ENCODE data around the gene PDK2.

- TF ChIP-seq CTCF (IDR thresholded peaks at IDR 0.05) (no peak), EZH2phosphoT487 (IDR thresholded peaks at IDR 0.05) (no peak), EZH2 (IDR thresholded peaks at IDR 0.05) (no peak)
Observed at GRCh38 chr17:50109207-50109606, 14.1 kb downstream of the PDK2 start.

All from neural progenitor cell (in vitro differentiated cells).